GM19099 (cell line): ENCODE measurements around the gene GOLGA1.

Source experiments
- POLR2A ChIP-seq: IDR thresholded peaks from 3 replicates; pipeline ENCODE4 v1.6.1; 2011; ENCODE audit warnings: low read depth; ENCODE audit not compliant: insufficient read length; ENCODE audit errors: extremely low read depth

The GOLGA1 gene

GRCh38 chr9:124941679-124942561 lies 1.0 kb upstream of the GOLGA1 start:
- TF ChIP-seq POLR2A, result no peak

- TF ChIP-seq POLR2A, result no peak
These were observed 376 bp downstream of the GOLGA1 start for GRCh38 chr9:124940521-124940893.

- no peak for TF ChIP-seq POLR2A
These were observed 939 bp downstream of the GOLGA1 start for GRCh38 chr9:124939944-124940343.

- no peak for TF ChIP-seq POLR2A
These were observed 6.6 kb downstream of the GOLGA1 start for GRCh38 chr9:124934290-124934689.

GRCh38 chr9:124932333-124932732 lies 8.6 kb downstream of the GOLGA1 start:
- no peak for TF ChIP-seq POLR2A

- TF ChIP-seq POLR2A, result no peak
These were observed 11.4 kb downstream of the GOLGA1 start for GRCh38 chr9:124929464-124929863.

- TF ChIP-seq POLR2A, result no peak
These were observed 12.8 kb downstream of the GOLGA1 start for GRCh38 chr9:124928116-124928515.

GRCh38 chr9:124914753-124915405 lies 26.0 kb downstream of the GOLGA1 start:
- TF ChIP-seq POLR2A, result no peak

GRCh38 chr9:124913378-124913777 lies 27.5 kb downstream of the GOLGA1 start:
- TF ChIP-seq POLR2A, result no peak

GRCh38 chr9:124911766-124912165 lies 29.1 kb downstream of the GOLGA1 start:
- TF ChIP-seq POLR2A, result no peak

GRCh38 chr9:124908098-124908497 lies 32.8 kb downstream of the GOLGA1 start:
- no peak for TF ChIP-seq POLR2A

- TF ChIP-seq POLR2A, result no peak
These were observed 33.9 kb downstream of the GOLGA1 start for GRCh38 chr9:124906966-124907365.

GRCh38 chr9:124899845-124900244 lies 41.0 kb downstream of the GOLGA1 start:
- TF ChIP-seq POLR2A, result no peak

- TF ChIP-seq POLR2A, result no peak
These were observed 43.1 kb downstream of the GOLGA1 start for GRCh38 chr9:124897570-124898460.

- TF ChIP-seq POLR2A, result no peak
These were observed 46.1 kb downstream of the GOLGA1 start for GRCh38 chr9:124894741-124895170.
